AG10803 (cell line): ENCODE measurements around the gene CCDC9B.

Experiments
- DNase-seq: peaks from one replicate; pipeline ENCODE4 v3.0.0; 2010; ENCODE audit warnings: low read depth
- H3K4me3 ChIP-seq: 2 replicates; pipeline ENCODE4 v1.5.1; 2011; ENCODE audit warnings: mild to moderate bottlenecking, low read length, control low read depth
- CTCF ChIP-seq: conservative IDR thresholded peaks from 2 replicates; pipeline ENCODE4 v1.5.1; 2011; ENCODE audit warnings: mild to moderate bottlenecking, low read length, control low read depth, inconsistent platforms

CCDC9B gene

GRCh38 chr15:40365624-40366456 lies 25.1 kb upstream of the CCDC9B start:
- DNase-seq = no peak
- TF ChIP-seq CTCF = no peak
- H3K4me3 ChIP-seq = no peak overlapping the region

- no peak for TF ChIP-seq CTCF
- no peak for DNase-seq
- H3K4me3 ChIP-seq = no peak overlapping the region
Observed at GRCh38 chr15:40365016-40365415, 24.3 kb upstream of the CCDC9B start.

- no peak for DNase-seq
- no peak for TF ChIP-seq CTCF
- no peak overlapping the region for H3K4me3 ChIP-seq
Observed at GRCh38 chr15:40364251-40364650, 23.5 kb upstream of the CCDC9B start.

- H3K4me3 ChIP-seq = no peak overlapping the region
- DNase-seq = no peak
- no peak for TF ChIP-seq CTCF
Observed at GRCh38 chr15:40363611-40364010, 22.9 kb upstream of the CCDC9B start.

GRCh38 chr15:40361640-40362039 lies 20.9 kb upstream of the CCDC9B start:
- no peak for DNase-seq
- TF ChIP-seq CTCF = no peak
- H3K4me3 ChIP-seq = no peak overlapping the region

- no peak overlapping the region for H3K4me3 ChIP-seq
- DNase-seq = no peak
- no peak for TF ChIP-seq CTCF
Observed at GRCh38 chr15:40360015-40360414, 19.3 kb upstream of the CCDC9B start.
